Ishikawa (cell line): Measurements from ENCODE around the gene ZCWPW2.

Experiments
- RAD21 ChIP-seq: IDR thresholded peaks from 2 replicates; pipeline ENCODE4 v1.6.1; 2012; ENCODE audit warnings: low read depth
- TF ChIP-seq, protein P1 (sequence below): IDR thresholded peaks from 2 replicates; pipeline ENCODE4 v1.6.1; 2012

DNA sequence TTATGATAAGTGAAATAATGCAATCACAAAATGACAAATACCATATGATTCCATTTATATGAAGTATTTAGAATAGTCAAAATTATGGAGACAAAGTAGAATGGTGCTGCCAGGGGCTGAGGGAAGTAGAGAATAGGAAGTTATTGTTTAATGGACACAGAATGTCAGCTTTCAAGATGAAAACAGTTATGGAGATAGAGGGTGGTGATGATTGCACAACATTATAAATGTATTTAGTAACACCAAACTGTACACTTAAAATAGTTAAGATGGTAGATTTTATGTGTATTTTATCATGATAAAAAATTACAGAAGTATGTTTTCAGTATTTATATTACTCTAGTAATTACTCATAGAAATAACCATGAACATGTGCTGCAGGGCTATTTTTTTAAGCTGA is 100.9 kb downstream of the ZCWPW2 start:
- TF ChIP-seq RAD21: no peak
- TF ChIP-seq, protein P1, sequence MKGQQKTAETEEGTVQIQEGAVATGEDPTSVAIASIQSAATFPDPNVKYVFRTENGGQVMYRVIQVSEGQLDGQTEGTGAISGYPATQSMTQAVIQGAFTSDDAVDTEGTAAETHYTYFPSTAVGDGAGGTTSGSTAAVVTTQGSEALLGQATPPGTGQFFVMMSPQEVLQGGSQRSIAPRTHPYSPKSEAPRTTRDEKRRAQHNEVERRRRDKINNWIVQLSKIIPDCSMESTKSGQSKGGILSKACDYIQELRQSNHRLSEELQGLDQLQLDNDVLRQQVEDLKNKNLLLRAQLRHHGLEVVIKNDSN: no peak
